Neural crest cell (in vitro differentiated cells): ENCODE results near the gene SCAPER. TPM values are rescaled to one million over a fixed set of nuclear protein-coding genes. Genes with fewer than 3 reads are reported as not detected.

Experiments used
- DNase-seq: peaks from one replicate; pipeline ENCODE4 v3.0.0; 2021; ENCODE audit warnings: low read depth, mixed read lengths, low spot score
- H3K27ac Mint-ChIP-seq: one replicate; pipeline ENCODE4 v1.8.0; 2021; ENCODE audit warnings: mild to moderate bottlenecking, mixed read lengths; ENCODE audit not compliant: unreplicated experiment
- H3K27me3 Mint-ChIP-seq: 2 replicates; pipeline ENCODE4 v1.8.0; 2021; ENCODE audit warnings: low read depth, mild to moderate bottlenecking, mixed read lengths
- H3K36me3 Mint-ChIP-seq: 2 replicates; pipeline ENCODE4 v1.8.0; 2021; ENCODE audit warnings: low read depth, mild to moderate bottlenecking, mixed read lengths
- H3K4me1 Mint-ChIP-seq: 2 replicates; pipeline ENCODE4 v1.8.0; 2021; ENCODE audit warnings: mixed read lengths
- H3K4me3 Mint-ChIP-seq: one replicate; pipeline ENCODE4 v1.8.0; 2021; ENCODE audit warnings: mild to moderate bottlenecking, mixed read lengths
- H3K9me3 Mint-ChIP-seq: 2 replicates; pipeline ENCODE4 v1.8.0; 2021; ENCODE audit warnings: mixed read lengths
- CTCF ChIP-seq: fragments of 200-600 bp; sonication (generic); conservative IDR thresholded peaks from 2 replicates; pipeline ENCODE4 v1.5.0; 2021; ENCODE audit warnings: antibody characterized with exemption, mild to moderate bottlenecking
- total RNA-seq: library from RNA; stranded (reverse); gene quantifications from 2 replicates; pipeline ENCODE4 v1.2.1, GENCODE V29; 2021

Gene SCAPER
- total RNA-seq, 1 donor from 2014 or later = 15.3 TPM

GRCh38 chr15:76585576-76585897 is 319.6 kb downstream of the SCAPER start:
- Mint-ChIP-seq H3K27ac (no peak overlapping the region), H3K4me3 (no peak overlapping the region), H3K27me3 (no peaks in the 10 kb centered on the region), H3K9me3 (peaks cover 13% of the 10 kb centered on the region), H3K36me3 (peaks cover 18% of the 10 kb centered on the region), H3K4me1 (no peaks in the 10 kb centered on the region)
- no peak for TF ChIP-seq CTCF
- DNase-seq = no peak

- Mint-ChIP-seq H3K27ac (no peak overlapping the region), H3K36me3 (peaks cover 19% of the 10 kb centered on the region), H3K27me3 (no peaks in the 10 kb centered on the region), H3K4me1 (no peaks in the 10 kb centered on the region), H3K4me3 (no peak overlapping the region), H3K9me3 (peaks cover 14% of the 10 kb centered on the region)
- DNase-seq = no peak
- TF ChIP-seq CTCF = no peak
Measured at GRCh38 chr15:76584868-76585575, 320.1 kb downstream of the SCAPER start.

DNA sequence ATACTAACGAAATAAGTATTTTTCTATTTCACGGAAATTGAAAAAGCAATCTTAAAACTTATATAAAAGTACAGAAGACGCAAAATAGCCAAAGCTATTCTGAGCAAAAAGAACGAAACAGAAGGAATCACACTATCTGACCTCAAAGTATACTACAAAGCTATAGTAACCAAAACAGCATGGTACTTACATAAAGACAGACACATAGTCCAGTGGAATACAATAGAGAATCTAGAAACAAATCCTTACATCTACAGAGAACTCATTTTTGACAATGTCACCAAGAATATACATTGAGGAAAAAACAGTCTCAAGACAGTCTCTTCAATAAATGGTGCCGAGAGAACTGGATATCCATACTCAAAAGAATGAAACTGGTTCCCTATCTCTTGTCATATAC is 322.6 kb downstream of the SCAPER start:
- TF ChIP-seq CTCF = no peak
- H3K9me3 Mint-ChIP-seq = peaks cover 16% of the 10 kb centered on the region

DNA sequence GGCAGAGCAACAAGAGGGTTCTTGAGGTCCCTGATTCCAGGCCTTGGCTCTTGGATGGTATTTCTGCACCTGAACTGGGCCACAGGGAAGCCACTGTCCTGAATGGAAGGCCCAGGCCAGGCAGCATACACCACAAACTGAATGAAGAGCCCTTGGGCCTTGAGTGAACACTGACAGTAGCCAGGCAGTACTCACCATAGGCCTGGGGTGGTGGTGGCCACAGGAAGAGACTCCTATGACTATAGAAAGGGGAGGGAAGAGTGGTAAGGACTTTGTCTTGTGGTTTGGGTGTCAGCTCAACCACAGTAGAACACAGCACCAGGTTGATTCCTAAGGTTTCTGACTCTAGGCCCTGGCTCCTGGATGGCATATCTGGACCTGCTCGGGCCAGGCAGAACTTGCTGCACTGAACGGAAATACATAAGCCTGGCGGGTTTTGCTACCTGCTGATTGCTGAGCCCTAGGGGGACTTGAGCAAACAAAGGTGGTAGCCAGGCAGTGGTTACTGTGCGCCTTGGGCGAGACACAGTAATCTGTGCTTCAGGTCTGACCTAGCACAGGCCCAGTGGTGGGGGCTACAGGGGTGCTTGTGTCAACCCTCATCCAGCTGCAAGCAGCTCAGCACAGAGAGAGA is 327.1 kb downstream of the SCAPER start:
- DNase-seq = no peak
- no peak overlapping the region for H3K4me3 Mint-ChIP-seq
- H3K27ac Mint-ChIP-seq = no peak overlapping the region
- H3K4me1 Mint-ChIP-seq = no peaks in the 10 kb centered on the region
- H3K9me3 Mint-ChIP-seq = peaks cover 16% of the 10 kb centered on the region
- H3K36me3 Mint-ChIP-seq = peaks cover 13% of the 10 kb centered on the region
- no peak for TF ChIP-seq CTCF
- H3K27me3 Mint-ChIP-seq = no peaks in the 10 kb centered on the region

More for the DNA sequence above, 322.6 kb downstream of the SCAPER start:
- no peak overlapping the region for H3K27ac Mint-ChIP-seq
- H3K36me3 Mint-ChIP-seq = peaks cover 13% of the 10 kb centered on the region
- no peaks in the 10 kb centered on the region for H3K4me1 Mint-ChIP-seq
- H3K27me3 Mint-ChIP-seq = no peaks in the 10 kb centered on the region
- no peak for DNase-seq
- H3K4me3 Mint-ChIP-seq = no peak overlapping the region

DNA sequence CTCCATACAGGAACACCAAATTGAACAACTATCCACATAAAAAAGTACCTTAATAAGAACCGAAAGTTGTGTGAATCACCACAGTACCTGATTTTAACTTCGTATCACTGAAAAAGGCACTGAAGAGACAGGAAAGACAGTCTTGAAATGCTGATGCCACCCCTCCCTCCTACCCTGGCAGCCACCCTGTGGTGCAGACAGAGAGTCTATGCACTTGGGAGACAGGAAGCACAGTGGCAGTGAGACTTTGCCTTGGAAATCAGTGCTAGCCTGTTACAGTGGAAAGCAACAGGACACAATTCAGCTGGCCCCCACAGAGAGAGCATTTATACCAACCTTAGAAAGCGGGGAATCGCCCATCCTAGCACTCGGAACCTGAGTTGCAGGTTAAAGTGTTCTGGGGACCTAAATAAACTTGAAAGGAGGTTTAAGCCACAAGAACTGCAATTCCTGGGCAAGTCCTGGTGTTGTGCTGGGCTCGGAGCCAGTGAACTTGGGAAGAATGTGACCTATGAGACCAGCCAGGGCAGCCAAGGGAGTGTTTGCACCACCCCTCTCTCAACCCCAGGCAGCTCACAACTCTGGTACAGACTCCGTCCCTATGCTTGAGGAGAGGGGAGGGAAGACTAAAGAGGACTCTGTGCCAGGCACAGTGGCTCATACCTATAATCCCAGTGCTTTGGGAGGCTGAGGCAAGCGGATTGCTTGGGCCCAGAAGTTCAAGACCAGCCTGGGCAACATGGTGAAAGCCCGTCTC is 328.4 kb downstream of the SCAPER start:
- no peak for TF ChIP-seq CTCF
- H3K4me1 Mint-ChIP-seq = no peaks in the 10 kb centered on the region
- peaks cover 11% of the 10 kb centered on the region for H3K9me3 Mint-ChIP-seq
- H3K36me3 Mint-ChIP-seq = peaks cover 10% of the 10 kb centered on the region
- H3K27ac Mint-ChIP-seq = no peak overlapping the region
- H3K4me3 Mint-ChIP-seq = no peak overlapping the region
- DNase-seq = no peak
- no peaks in the 10 kb centered on the region for H3K27me3 Mint-ChIP-seq
